ENCODE results near the gene OSBPL5. TPM values are rescaled to one million over a fixed set of nuclear protein-coding genes. Genes with fewer than 3 reads are reported as not detected.

OSBPL5 gene
- total RNA-seq, 4 donors from 2014 or later: 37.3 to 211 (median 105) TPM

- Histone ChIP-seq H3K4me3 (no peak overlapping the region), H3K36me3 (no peaks in the 10 kb centered on the region), H3K27me3 (no peaks in the 10 kb centered on the region), H3K4me1 (peaks cover 0 to 2% (median 0%) of the 10 kb centered on the region in 4 donors), H3K27ac (no peak overlapping the region), H3K9me3 (no peaks in the 10 kb centered on the region)
- intact Hi-C loops (cut with DNase I; ENCODE audit: low total_unique reads): no loop called here
- DNase-seq: no peak
- in situ Hi-C loops (cut with MboI; ENCODE audit: low pct_ligation_motif_present in 1 of 4, low pct_unique_long_range_greater_than_20kb in 1 of 4, low sequenced_read_pairs in 3 of 4): loop anchor here in 1 of 4 donors (25.0 kb wide), 1 partner anchor 105 kb away; the partner anchor contains the start of gene MRGPRG
- TF ChIP-seq, protein P1, sequence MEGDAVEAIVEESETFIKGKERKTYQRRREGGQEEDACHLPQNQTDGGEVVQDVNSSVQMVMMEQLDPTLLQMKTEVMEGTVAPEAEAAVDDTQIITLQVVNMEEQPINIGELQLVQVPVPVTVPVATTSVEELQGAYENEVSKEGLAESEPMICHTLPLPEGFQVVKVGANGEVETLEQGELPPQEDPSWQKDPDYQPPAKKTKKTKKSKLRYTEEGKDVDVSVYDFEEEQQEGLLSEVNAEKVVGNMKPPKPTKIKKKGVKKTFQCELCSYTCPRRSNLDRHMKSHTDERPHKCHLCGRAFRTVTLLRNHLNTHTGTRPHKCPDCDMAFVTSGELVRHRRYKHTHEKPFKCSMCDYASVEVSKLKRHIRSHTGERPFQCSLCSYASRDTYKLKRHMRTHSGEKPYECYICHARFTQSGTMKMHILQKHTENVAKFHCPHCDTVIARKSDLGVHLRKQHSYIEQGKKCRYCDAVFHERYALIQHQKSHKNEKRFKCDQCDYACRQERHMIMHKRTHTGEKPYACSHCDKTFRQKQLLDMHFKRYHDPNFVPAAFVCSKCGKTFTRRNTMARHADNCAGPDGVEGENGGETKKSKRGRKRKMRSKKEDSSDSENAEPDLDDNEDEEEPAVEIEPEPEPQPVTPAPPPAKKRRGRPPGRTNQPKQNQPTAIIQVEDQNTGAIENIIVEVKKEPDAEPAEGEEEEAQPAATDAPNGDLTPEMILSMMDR (IDR thresholded peaks at IDR 0.05): no peak
- no peak for TF ChIP-seq POLR2A (IDR thresholded peaks at IDR 0.05)
- no peak for TF ChIP-seq EP300 (IDR thresholded peaks at IDR 0.05; ENCODE audit: low read depth)
- TF ChIP-seq POLR2AphosphoS5 (IDR thresholded peaks at IDR 0.05): no peak
- WGBS, 2 donors (ENCODE audit: low coverage in 1 of 2): 88% methylated on average over 17 of the region's 21 CpGs; no CpG with 5 or more reads in 1 of the 2 donors
Observed at GRCh38 chr11:3107608-3108182, 57.4 kb downstream of the OSBPL5 start.

DNA sequence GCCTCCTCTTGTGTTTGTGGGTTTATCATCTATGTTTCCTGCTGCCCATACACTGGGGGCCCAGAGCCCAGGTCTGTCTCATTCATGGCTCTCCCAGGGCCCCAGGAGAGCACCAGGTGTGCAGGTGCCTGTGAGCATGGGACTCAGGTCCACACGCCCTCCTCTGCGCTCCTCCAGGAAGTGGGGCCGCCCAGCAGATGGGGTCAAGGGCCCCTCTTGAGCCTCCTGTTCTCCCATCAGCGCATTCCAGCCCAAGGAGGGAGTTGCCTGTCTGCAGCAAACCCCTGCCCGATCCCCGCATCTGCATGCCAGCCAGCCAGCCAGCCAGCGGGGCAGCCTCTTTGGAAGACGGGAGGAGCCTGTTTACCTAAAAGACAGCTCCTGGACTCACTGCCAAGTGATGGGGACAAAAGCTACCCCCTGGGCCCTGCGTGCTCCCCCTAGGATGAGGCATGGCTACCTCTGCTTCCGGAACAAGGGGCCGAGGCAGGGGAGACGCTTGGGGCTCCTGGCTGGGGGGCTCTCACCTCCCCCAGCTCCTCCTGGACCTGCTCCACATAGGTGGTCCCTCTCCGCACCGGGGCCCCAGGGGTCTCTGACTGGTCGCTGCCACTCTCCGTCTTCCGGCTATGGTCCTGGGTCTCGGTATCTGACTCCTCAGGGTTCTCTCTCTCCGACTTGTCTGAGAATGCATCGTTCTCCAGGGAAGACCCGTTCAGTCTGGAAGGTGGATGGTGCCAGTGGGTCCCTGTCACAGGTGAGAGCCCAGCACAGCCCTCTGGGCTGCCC lies 58.2 kb downstream of the OSBPL5 start:
- Histone ChIP-seq H3K36me3 (no peaks in the 10 kb centered on the region), H3K4me1 (no peaks in the 10 kb centered on the region), H3K4me3 (no peak overlapping the region), H3K9me3 (no peaks in the 10 kb centered on the region), H3K27me3 (no peaks in the 10 kb centered on the region), H3K27ac (no peak overlapping the region)
- TF ChIP-seq POLR2A (IDR thresholded peaks at IDR 0.05) (no peak), POLR2AphosphoS5 (IDR thresholded peaks at IDR 0.05) (no peak)
- intact Hi-C loops (cut with DNase I; ENCODE audit: low total_unique reads) (no loop called here), in situ Hi-C loops (cut with MboI; ENCODE audit: low pct_ligation_motif_present in 1 of 4, low pct_unique_long_range_greater_than_20kb in 1 of 4, low sequenced_read_pairs in 3 of 4) (loop anchor here in 1 of 4 donors (25.0 kb wide), 1 partner anchor 105 kb away; the partner anchor contains the start of gene MRGPRG)
- WGBS, 2 donors (ENCODE audit: low coverage in 1 of 2): 86% methylated on average over 20 of the region's 21 CpGs; no CpG with 5 or more reads in 1 of the 2 donors
- DNase-seq: no peak

GRCh38 chr11:3105791-3106735 lies 59.0 kb downstream of the OSBPL5 start:
- DNase-seq: no peak
- WGBS, 2 donors (ENCODE audit: low coverage in 1 of 2): 87 to 88% methylated on average over 12 to 41 of the region's 41 CpGs
- in situ Hi-C loops (cut with MboI; ENCODE audit: low pct_ligation_motif_present in 1 of 4, low pct_unique_long_range_greater_than_20kb in 1 of 4, low sequenced_read_pairs in 3 of 4): loop anchor here in 1 of 4 donors (25.0 kb wide), 1 partner anchor 106 kb away; the partner anchor contains the start of gene MRGPRG
- intact Hi-C loops (cut with DNase I; ENCODE audit: low total_unique reads): no loop called here
- TF ChIP-seq EP300 (IDR thresholded peaks at IDR 0.05; ENCODE audit: low read depth) (no peak), POLR2A (IDR thresholded peaks at IDR 0.05) (no peak), POLR2AphosphoS5 (IDR thresholded peaks at IDR 0.05) (no peak)
- TF ChIP-seq, protein P1 (IDR thresholded peaks at IDR 0.05): no peak
- H3K27me3 ChIP-seq: no peaks in the 10 kb centered on the region
- no peak overlapping the region for H3K4me3 ChIP-seq
- no peaks in the 10 kb centered on the region for H3K9me3 ChIP-seq
- no peaks in the 10 kb centered on the region for H3K4me1 ChIP-seq
- no peak overlapping the region for H3K27ac ChIP-seq
- no peaks in the 10 kb centered on the region for H3K36me3 ChIP-seq

DNA sequence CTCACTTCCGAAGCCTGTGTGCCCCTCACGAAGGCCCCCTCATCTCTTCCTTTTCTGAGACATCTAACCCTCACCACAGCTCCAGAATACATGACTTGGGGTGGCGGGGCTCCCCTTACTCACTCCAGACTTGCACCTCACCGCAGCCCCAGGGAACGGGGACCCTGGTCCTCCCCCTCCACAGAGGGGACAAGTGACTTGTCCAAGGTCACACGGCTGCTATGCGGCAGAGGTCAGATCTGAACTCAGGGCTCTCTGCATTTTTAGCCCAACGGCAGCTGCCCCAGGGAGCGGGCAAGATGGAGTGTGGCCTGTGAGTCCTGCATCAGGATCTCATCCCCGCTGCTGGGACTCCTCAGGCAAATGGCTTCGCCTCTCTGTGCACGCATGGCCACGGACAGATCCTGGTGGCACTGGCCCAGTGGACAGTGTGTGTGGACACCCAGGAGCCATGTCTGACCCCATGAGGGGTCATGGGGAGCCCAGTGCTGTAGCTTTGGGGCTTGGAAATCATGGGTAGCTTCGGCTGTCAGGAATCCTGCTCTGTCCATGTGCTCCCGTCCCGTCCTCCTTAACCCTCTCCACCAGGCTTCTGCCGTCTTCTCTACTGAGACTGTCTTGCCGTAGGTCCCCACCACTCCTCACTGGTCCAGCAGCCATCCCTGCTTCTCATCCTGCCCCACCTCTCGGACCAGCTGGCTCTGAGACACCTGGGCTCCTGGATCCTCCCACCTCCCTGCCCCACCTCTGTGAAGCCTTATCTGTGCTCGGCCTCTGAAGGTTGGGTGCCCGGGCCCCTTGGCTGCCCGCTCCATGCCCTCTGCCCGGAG lies 59.9 kb downstream of the OSBPL5 start:
- intact Hi-C loops (cut with DNase I; ENCODE audit: low total_unique reads) (no loop called here), in situ Hi-C loops (cut with MboI; ENCODE audit: low pct_ligation_motif_present in 1 of 4, low pct_unique_long_range_greater_than_20kb in 1 of 4, low sequenced_read_pairs in 3 of 4) (loop anchor here in 1 of 4 donors (25.0 kb wide), 1 partner anchor 107 kb away; the partner anchor contains the start of gene MRGPRG)
- DNase-seq: no peak
- Histone ChIP-seq H3K4me1 (no peaks in the 10 kb centered on the region), H3K4me3 (no peak overlapping the region), H3K36me3 (no peaks in the 10 kb centered on the region), H3K9me3 (no peaks in the 10 kb centered on the region), H3K27me3 (no peaks in the 10 kb centered on the region), H3K27ac (no peak overlapping the region)
- 87 to 94% methylated on average over 3 to 20 of the region's 23 CpGs for whole genome bisulfite sequencing, 2 donors (ENCODE audit: low coverage in 1 of 2)
- TF ChIP-seq POLR2A (IDR thresholded peaks at IDR 0.05): no peak
- no peak for TF ChIP-seq EP300 (IDR thresholded peaks at IDR 0.05; ENCODE audit: low read depth)
- TF ChIP-seq, protein P1 (IDR thresholded peaks at IDR 0.05): no peak
- TF ChIP-seq POLR2AphosphoS5 (IDR thresholded peaks at IDR 0.05): no peak
